ENCODE data around the gene GAS2L1. TPM values are rescaled to one million over a fixed set of nuclear protein-coding genes. Genes with fewer than 3 reads are reported as not detected.
"Not testable (repeated sequence)": the region's sequence is repeated elsewhere in the genome, so short reads cannot be mapped to it uniquely, and the experiment has no call there.

The GAS2L1 gene
- total RNA-seq, 8 experiments from 2014 or later = 0.55 to 14.1 (median 4.0) TPM

GRCh38 chr22:29336751-29337490, 30.5 kb downstream of the GAS2L1 start:
- Histone ChIP-seq H3K4me3 (no peak overlapping the region), H3K27ac (no peak overlapping the region), H3K4me1 (replicated peaks in 1 of 2) (no peaks in the 10 kb centered on the region)
- 80 to 100% (median 93%) methylated on average over 1 to 6 of the region's 14 CpGs; no CpG with 5 or more reads in 5 of the 10 experiments for WGBS, 10 experiments
- in situ Hi-C loops (cut with MboI; ENCODE audit: low pct_unique_long_range_greater_than_20kb in 2 of 9, low sequenced_read_pairs in 9 of 9, unreplicated experiment in 9 of 9) = no loop called here
- no peak for ATAC-seq (replicated peaks in 6 of 8)

GRCh38 chr22:29337631-29338284, 31.3 kb downstream of the GAS2L1 start:
- 73 to 92% (median 83%) methylated on average over 3 to 5 of the region's 12 CpGs; no CpG with 5 or more reads in 6 of the 10 experiments for WGBS, 10 experiments
- in situ Hi-C loops (cut with MboI; ENCODE audit: low pct_unique_long_range_greater_than_20kb in 2 of 9, low sequenced_read_pairs in 9 of 9, unreplicated experiment in 9 of 9) = no loop called here
- Histone ChIP-seq H3K4me1 (replicated peaks in 1 of 2) (no peaks in the 10 kb centered on the region), H3K27ac (no peak overlapping the region), H3K4me3 (no peak overlapping the region)
- ATAC-seq (replicated peaks in 6 of 8) = peak in 2 of 8 experiments; percentile 32 to 66

GRCh38 chr22:29338398-29338797, 31.9 kb downstream of the GAS2L1 start:
- ATAC-seq (replicated peaks in 6 of 8) = no peak
- H3K27ac ChIP-seq = no peak overlapping the region
- no peaks in the 10 kb centered on the region for H3K4me1 ChIP-seq (replicated peaks in 1 of 2)
- in situ Hi-C loops (cut with MboI; ENCODE audit: low pct_unique_long_range_greater_than_20kb in 2 of 9, low sequenced_read_pairs in 9 of 9, unreplicated experiment in 9 of 9) = no loop called here
- WGBS, 10 experiments = 60 to 100% (median 87%) methylated on average over 1 to 4 of the region's 6 CpGs; no CpG with 5 or more reads in 3 of the 10 experiments
- H3K4me3 ChIP-seq = no peak overlapping the region

- Histone ChIP-seq H3K27ac (no peak overlapping the region), H3K4me3 (no peak overlapping the region), H3K4me1 (replicated peaks in 1 of 2) (no peaks in the 10 kb centered on the region)
- WGBS, 10 experiments = 60 to 100% (median 93%) methylated on average over 1 to 8 of the region's 23 CpGs; no CpG with 5 or more reads in 3 of the 10 experiments
- in situ Hi-C loops (cut with MboI; ENCODE audit: low pct_unique_long_range_greater_than_20kb in 2 of 9, low sequenced_read_pairs in 9 of 9, unreplicated experiment in 9 of 9) = no loop called here
- no peak for ATAC-seq (replicated peaks in 6 of 8)
Measured at GRCh38 chr22:29339381-29340235, 33.2 kb downstream of the GAS2L1 start.

- in situ Hi-C loops (cut with MboI; ENCODE audit: low pct_unique_long_range_greater_than_20kb in 2 of 9, low sequenced_read_pairs in 9 of 9, unreplicated experiment in 9 of 9) = no loop called here
- WGBS, 10 experiments = 83 to 100% methylated on average over 1 to 5 of the region's 8 CpGs; no CpG with 5 or more reads in 8 of the 10 experiments
- no peak overlapping the region for H3K27ac ChIP-seq
- H3K4me3 ChIP-seq = no peak overlapping the region
- ATAC-seq (replicated peaks in 6 of 8) = peak in 1 of 8 experiments; percentile 12
- no peaks in the 10 kb centered on the region for H3K4me1 ChIP-seq (replicated peaks in 1 of 2)
Measured at GRCh38 chr22:29340566-29340965, 34.1 kb downstream of the GAS2L1 start.

- 82 to 100% (median 98%) methylated on average over 1 to 11 of the region's 25 CpGs; no CpG with 5 or more reads in 1 of the 10 experiments for WGBS, 10 experiments
- Histone ChIP-seq H3K4me1 (replicated peaks in 1 of 2) (no peaks in the 10 kb centered on the region), H3K4me3 (no peak overlapping the region), H3K27ac (no peak overlapping the region)
- in situ Hi-C loops (cut with MboI; ENCODE audit: low pct_unique_long_range_greater_than_20kb in 2 of 9, low sequenced_read_pairs in 9 of 9, unreplicated experiment in 9 of 9) = no loop called here
- ATAC-seq (replicated peaks in 6 of 8) = no peak
Measured at GRCh38 chr22:29341056-29341848, 34.8 kb downstream of the GAS2L1 start.

- H3K27ac ChIP-seq = no peak overlapping the region
- in situ Hi-C loops (cut with MboI; ENCODE audit: low pct_unique_long_range_greater_than_20kb in 2 of 9, low sequenced_read_pairs in 9 of 9, unreplicated experiment in 9 of 9) = no loop called here
- ATAC-seq (replicated peaks in 6 of 8) = peak in 1 of 8 experiments; percentile 17
- H3K4me3 ChIP-seq = no peak overlapping the region
- WGBS, 10 experiments = 100% methylated on average over 1 to 2 of the region's 2 CpGs; no CpG with 5 or more reads in 8 of the 10 experiments
- no peaks in the 10 kb centered on the region for H3K4me1 ChIP-seq (replicated peaks in 1 of 2)
Measured at GRCh38 chr22:29341849-29342127, 35.3 kb downstream of the GAS2L1 start.

GRCh38 chr22:29342177-29342576, 35.7 kb downstream of the GAS2L1 start:
- no peak for ATAC-seq (replicated peaks in 6 of 8)
- no peaks in the 10 kb centered on the region for H3K4me1 ChIP-seq (replicated peaks in 1 of 2)
- in situ Hi-C loops (cut with MboI; ENCODE audit: low pct_unique_long_range_greater_than_20kb in 2 of 9, low sequenced_read_pairs in 9 of 9, unreplicated experiment in 9 of 9) = no loop called here
- no peak overlapping the region for H3K27ac ChIP-seq
- H3K4me3 ChIP-seq = no peak overlapping the region
- WGBS, 10 experiments = 80 to 100% (median 100%) methylated on average over 1 of the region's 6 CpGs; no CpG with 5 or more reads in 5 of the 10 experiments

- no peak overlapping the region for H3K27ac ChIP-seq
- 57 to 100% (median 100%) methylated on average over 1 to 5 of the region's 10 CpGs; no CpG with 5 or more reads in 2 of the 10 experiments for WGBS, 10 experiments
- no peaks in the 10 kb centered on the region for H3K4me1 ChIP-seq (replicated peaks in 1 of 2)
- H3K4me3 ChIP-seq = no peak overlapping the region
- peak in 1 of 8 experiments; percentile 36 for ATAC-seq (replicated peaks in 6 of 8)
- in situ Hi-C loops (cut with MboI; ENCODE audit: low pct_unique_long_range_greater_than_20kb in 2 of 9, low sequenced_read_pairs in 9 of 9, unreplicated experiment in 9 of 9) = no loop called here
Measured at GRCh38 chr22:29342577-29343312, 36.3 kb downstream of the GAS2L1 start.

GRCh38 chr22:29343313-29343805, 36.9 kb downstream of the GAS2L1 start:
- in situ Hi-C loops (cut with MboI; ENCODE audit: low pct_unique_long_range_greater_than_20kb in 2 of 9, low sequenced_read_pairs in 9 of 9, unreplicated experiment in 9 of 9) = no loop called here
- peak in 4 of 8 experiments; percentile 16 to 95 (median 72) for ATAC-seq (replicated peaks in 6 of 8)
- Histone ChIP-seq H3K27ac (no peak overlapping the region), H3K4me3 (no peak overlapping the region), H3K4me1 (replicated peaks in 1 of 2) (no peaks in the 10 kb centered on the region)
- 50 to 100% (median 78%) methylated on average over 1 to 3 of the region's 7 CpGs; no CpG with 5 or more reads in 4 of the 10 experiments for WGBS, 10 experiments

GRCh38 chr22:29344137-29344536, 37.7 kb downstream of the GAS2L1 start:
- peak in 5 of 8 experiments; percentile 19 to 70 (median 51) for ATAC-seq (replicated peaks in 6 of 8)
- Histone ChIP-seq H3K4me3 (no peak overlapping the region), H3K4me1 (replicated peaks in 1 of 2) (no peaks in the 10 kb centered on the region), H3K27ac (no peak overlapping the region)
- WGBS, 10 experiments = 36 to 100% (median 87%) methylated on average over 1 to 4 of the region's 5 CpGs; no CpG with 5 or more reads in 3 of the 10 experiments
- in situ Hi-C loops (cut with MboI; ENCODE audit: low pct_unique_long_range_greater_than_20kb in 2 of 9, low sequenced_read_pairs in 9 of 9, unreplicated experiment in 9 of 9) = no loop called here

GRCh38 chr22:29344889-29345288, 38.4 kb downstream of the GAS2L1 start:
- in situ Hi-C loops (cut with MboI; ENCODE audit: low pct_unique_long_range_greater_than_20kb in 2 of 9, low sequenced_read_pairs in 9 of 9, unreplicated experiment in 9 of 9); H3K4me1 ChIP-seq (replicated peaks in 1 of 2); ATAC-seq (replicated peaks in 6 of 8); H3K27ac ChIP-seq; H3K4me3 ChIP-seq: not testable (repeated sequence)
- WGBS, 10 experiments = 80 to 100% (median 92%) methylated on average over 2 to 5 of the region's 5 CpGs; no CpG with 5 or more reads in 3 of the 10 experiments
